PC-3 (cell line): ENCODE measurements around the gene CNPY4.

ENCODE experiments used
- EZH2phosphoT487 ChIP-seq: fragments of 300-600 bp; sonication (generic); IDR thresholded peaks from 2 replicates; pipeline ENCODE4 v1.6.1; 2018; ENCODE audit warnings: mild to moderate bottlenecking, antibody characterized with exemption, low read length, borderline replicate concordance
- TF ChIP-seq, protein P1 (sequence below): fragments of 300-600 bp; sonication (generic); conservative IDR thresholded peaks from 2 replicates; pipeline ENCODE4 v1.5.1; 2017; ENCODE audit warnings: antibody characterized with exemption, low read depth, mild to moderate bottlenecking, low read length

DNA sequence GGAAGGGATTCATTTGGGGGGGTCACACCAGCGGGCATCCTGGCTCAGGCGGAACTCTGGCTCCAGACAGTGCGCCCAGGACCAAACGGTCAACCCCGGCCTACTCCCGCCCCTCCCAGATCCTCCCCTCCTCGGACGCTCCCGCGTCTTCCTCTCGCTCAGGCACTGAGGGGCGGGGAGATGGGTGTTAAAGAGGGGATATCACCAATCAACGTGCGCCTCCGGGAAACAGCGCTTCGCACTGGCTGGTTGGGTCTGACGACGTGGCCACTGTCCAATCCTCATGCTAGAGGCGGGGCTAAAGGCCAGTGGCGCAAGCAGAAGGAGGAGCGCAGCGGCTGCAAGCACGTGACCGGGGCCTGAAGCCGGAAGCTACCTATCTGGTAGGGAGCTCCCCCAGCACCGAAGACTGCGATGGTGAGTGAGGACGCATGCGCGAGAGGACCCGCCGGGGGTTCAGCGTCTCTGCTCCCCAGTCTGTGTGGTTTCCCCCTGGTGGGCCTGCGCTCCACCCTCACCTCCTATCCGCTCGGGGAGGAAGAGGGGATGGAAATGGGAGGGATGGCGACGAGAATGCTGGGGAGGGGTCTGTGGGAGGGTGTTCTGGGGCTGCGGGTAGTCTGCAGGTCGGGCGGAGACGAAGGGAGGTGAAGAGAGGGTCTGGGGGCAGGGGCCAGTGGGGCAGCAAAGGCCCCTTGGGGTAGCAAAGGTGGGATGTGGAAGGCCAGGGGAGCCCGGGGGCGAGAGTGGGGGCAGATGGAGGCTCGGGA lies 29.3 kb downstream of the CNPY4 start, which contains the start of gene LAMTOR4:
- TF ChIP-seq, protein P1, sequence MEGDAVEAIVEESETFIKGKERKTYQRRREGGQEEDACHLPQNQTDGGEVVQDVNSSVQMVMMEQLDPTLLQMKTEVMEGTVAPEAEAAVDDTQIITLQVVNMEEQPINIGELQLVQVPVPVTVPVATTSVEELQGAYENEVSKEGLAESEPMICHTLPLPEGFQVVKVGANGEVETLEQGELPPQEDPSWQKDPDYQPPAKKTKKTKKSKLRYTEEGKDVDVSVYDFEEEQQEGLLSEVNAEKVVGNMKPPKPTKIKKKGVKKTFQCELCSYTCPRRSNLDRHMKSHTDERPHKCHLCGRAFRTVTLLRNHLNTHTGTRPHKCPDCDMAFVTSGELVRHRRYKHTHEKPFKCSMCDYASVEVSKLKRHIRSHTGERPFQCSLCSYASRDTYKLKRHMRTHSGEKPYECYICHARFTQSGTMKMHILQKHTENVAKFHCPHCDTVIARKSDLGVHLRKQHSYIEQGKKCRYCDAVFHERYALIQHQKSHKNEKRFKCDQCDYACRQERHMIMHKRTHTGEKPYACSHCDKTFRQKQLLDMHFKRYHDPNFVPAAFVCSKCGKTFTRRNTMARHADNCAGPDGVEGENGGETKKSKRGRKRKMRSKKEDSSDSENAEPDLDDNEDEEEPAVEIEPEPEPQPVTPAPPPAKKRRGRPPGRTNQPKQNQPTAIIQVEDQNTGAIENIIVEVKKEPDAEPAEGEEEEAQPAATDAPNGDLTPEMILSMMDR = no peak
- no peak for TF ChIP-seq EZH2phosphoT487
